Measurements from ENCODE around the gene SHQ1. TPM values are rescaled to one million over a fixed set of nuclear protein-coding genes. Genes with fewer than 3 reads are reported as not detected.
"Not testable (repeated sequence)": the region's sequence is repeated elsewhere in the genome, so short reads cannot be mapped to it uniquely, and the experiment has no call there.

Gene SHQ1
- total RNA-seq, 1 experiment from 2014 or later, result 24.8 TPM

GRCh38 chr3:72794079-72794478 is 54.2 kb downstream of the SHQ1 start:
- no peaks in the 10 kb centered on the region for H3K9me3 ChIP-seq (ENCODE audit: insufficient read depth, low read depth)
- no TSS peak for BruUV-seq (replicated peaks)
- TF ChIP-seq EZH2 (IDR thresholded peaks at IDR 0.05; ENCODE audit: low read depth), result no peak
- no peak for TF ChIP-seq CTCF (conservative IDR thresholded peaks at IDR 0.05)
- no peak for DNase-seq
- H3K4me3 ChIP-seq, result no peak overlapping the region
- H3K9me2 ChIP-seq (ENCODE audit: insufficient read depth), result no peaks in the 10 kb centered on the region
- CTCF ChIA-PET, result no interaction called here
- no peaks in the 10 kb centered on the region for H3K4me1 ChIP-seq (replicated peaks; ENCODE audit: insufficient read depth)
- intact Hi-C loops (cut with micrococcal nuclease; ENCODE audit: unreplicated experiment), result no loop called here
- H2AFZ ChIP-seq, result no peak overlapping the region
- no peaks in the 10 kb centered on the region for H3K36me3 ChIP-seq (ENCODE audit: low read depth)
- H3F3A ChIP-seq (ENCODE audit: insufficient read depth, low read depth), result no peaks in the 10 kb centered on the region
- no peak overlapping the region for H3K27ac ChIP-seq
- POLR2A ChIA-PET (ENCODE audit: unreplicated experiment), result no interaction called here
- H3K4me2 ChIP-seq, result no peak overlapping the region
- no peaks in the 10 kb centered on the region for H3K27me3 ChIP-seq (ENCODE audit: insufficient read depth, low read depth)
- H3K79me2 ChIP-seq (ENCODE audit: low read depth), result no peaks in the 10 kb centered on the region
- no peaks in the 10 kb centered on the region for H4K20me1 ChIP-seq (ENCODE audit: insufficient read depth)

GRCh38 chr3:72791161-72791560 is 57.1 kb downstream of the SHQ1 start:
- H3K36me3 ChIP-seq (ENCODE audit: low read depth), result no peaks in the 10 kb centered on the region
- no TSS peak for BruUV-seq (replicated peaks)
- no peak overlapping the region for H3K4me2 ChIP-seq
- H4K20me1 ChIP-seq (ENCODE audit: insufficient read depth), result no peaks in the 10 kb centered on the region
- TF ChIP-seq CTCF (conservative IDR thresholded peaks at IDR 0.05) (no peak), EZH2 (IDR thresholded peaks at IDR 0.05; ENCODE audit: low read depth) (no peak)
- no peak overlapping the region for H3K27ac ChIP-seq
- POLR2A ChIA-PET (ENCODE audit: unreplicated experiment), result no interaction called here
- H3K4me3 ChIP-seq, result no peak overlapping the region
- no peak for DNase-seq
- no peak overlapping the region for H2AFZ ChIP-seq
- H3K9me3 ChIP-seq (ENCODE audit: insufficient read depth, low read depth), result no peaks in the 10 kb centered on the region
- H3K79me2 ChIP-seq (ENCODE audit: low read depth), result no peaks in the 10 kb centered on the region
- no peaks in the 10 kb centered on the region for H3K4me1 ChIP-seq (replicated peaks; ENCODE audit: insufficient read depth)
- CTCF ChIA-PET, result no interaction called here
- H3F3A ChIP-seq (ENCODE audit: insufficient read depth, low read depth), result no peaks in the 10 kb centered on the region
- no peaks in the 10 kb centered on the region for H3K27me3 ChIP-seq (ENCODE audit: insufficient read depth, low read depth)
- no peaks in the 10 kb centered on the region for H3K9me2 ChIP-seq (ENCODE audit: insufficient read depth)
- intact Hi-C loops (cut with micrococcal nuclease; ENCODE audit: unreplicated experiment), result no loop called here

- CTCF ChIA-PET, result no interaction called here
- H3K9me3 ChIP-seq (ENCODE audit: insufficient read depth, low read depth), result no peaks in the 10 kb centered on the region
- intact Hi-C loops (cut with micrococcal nuclease; ENCODE audit: unreplicated experiment), result no loop called here
- no peaks in the 10 kb centered on the region for H3F3A ChIP-seq (ENCODE audit: insufficient read depth, low read depth)
- H3K9me2 ChIP-seq (ENCODE audit: insufficient read depth), result no peaks in the 10 kb centered on the region
- DNase-seq, result no peak
- H3K4me1 ChIP-seq (replicated peaks; ENCODE audit: insufficient read depth), result no peaks in the 10 kb centered on the region
- no peaks in the 10 kb centered on the region for H3K36me3 ChIP-seq (ENCODE audit: low read depth)
- no peak overlapping the region for H3K4me2 ChIP-seq
- H3K79me2 ChIP-seq (ENCODE audit: low read depth), result no peaks in the 10 kb centered on the region
- BruUV-seq (replicated peaks), result no TSS peak
- H3K27me3 ChIP-seq (ENCODE audit: insufficient read depth, low read depth), result no peaks in the 10 kb centered on the region
- no peak overlapping the region for H2AFZ ChIP-seq
- H3K4me3 ChIP-seq, result no peak overlapping the region
- POLR2A ChIA-PET (ENCODE audit: unreplicated experiment), result no interaction called here
- H4K20me1 ChIP-seq (ENCODE audit: insufficient read depth), result no peaks in the 10 kb centered on the region
- no peak overlapping the region for H3K27ac ChIP-seq
- no peak for TF ChIP-seq EZH2 (IDR thresholded peaks at IDR 0.05; ENCODE audit: low read depth)
- no peak for TF ChIP-seq CTCF (conservative IDR thresholded peaks at IDR 0.05)
Measured at GRCh38 chr3:72789786-72790185, 58.5 kb downstream of the SHQ1 start.

- H3K27me3 ChIP-seq (ENCODE audit: insufficient read depth, low read depth); H3K27ac ChIP-seq; H3K36me3 ChIP-seq (ENCODE audit: low read depth); intact Hi-C loops (cut with micrococcal nuclease; ENCODE audit: unreplicated experiment); BruUV-seq (replicated peaks); H2AFZ ChIP-seq; H4K20me1 ChIP-seq (ENCODE audit: insufficient read depth); H3F3A ChIP-seq (ENCODE audit: insufficient read depth, low read depth); H3K4me1 ChIP-seq (replicated peaks; ENCODE audit: insufficient read depth); POLR2A ChIA-PET (ENCODE audit: unreplicated experiment); H3K9me2 ChIP-seq (ENCODE audit: insufficient read depth); H3K4me2 ChIP-seq; H3K79me2 ChIP-seq (ENCODE audit: low read depth); CTCF ChIA-PET; H3K9me3 ChIP-seq (ENCODE audit: insufficient read depth, low read depth); DNase-seq; H3K4me3 ChIP-seq: not testable (repeated sequence)
Measured at GRCh38 chr3:72788232-72788631, 60.0 kb downstream of the SHQ1 start.
